SW480 (cell line): ENCODE measurements around the gene SPNS2.

Source experiments
- DNase-seq: peaks from one replicate; pipeline ENCODE4 v3.0.0-alpha.2; 2016; ENCODE audit warnings: low spot score

Gene SPNS2

DNA sequence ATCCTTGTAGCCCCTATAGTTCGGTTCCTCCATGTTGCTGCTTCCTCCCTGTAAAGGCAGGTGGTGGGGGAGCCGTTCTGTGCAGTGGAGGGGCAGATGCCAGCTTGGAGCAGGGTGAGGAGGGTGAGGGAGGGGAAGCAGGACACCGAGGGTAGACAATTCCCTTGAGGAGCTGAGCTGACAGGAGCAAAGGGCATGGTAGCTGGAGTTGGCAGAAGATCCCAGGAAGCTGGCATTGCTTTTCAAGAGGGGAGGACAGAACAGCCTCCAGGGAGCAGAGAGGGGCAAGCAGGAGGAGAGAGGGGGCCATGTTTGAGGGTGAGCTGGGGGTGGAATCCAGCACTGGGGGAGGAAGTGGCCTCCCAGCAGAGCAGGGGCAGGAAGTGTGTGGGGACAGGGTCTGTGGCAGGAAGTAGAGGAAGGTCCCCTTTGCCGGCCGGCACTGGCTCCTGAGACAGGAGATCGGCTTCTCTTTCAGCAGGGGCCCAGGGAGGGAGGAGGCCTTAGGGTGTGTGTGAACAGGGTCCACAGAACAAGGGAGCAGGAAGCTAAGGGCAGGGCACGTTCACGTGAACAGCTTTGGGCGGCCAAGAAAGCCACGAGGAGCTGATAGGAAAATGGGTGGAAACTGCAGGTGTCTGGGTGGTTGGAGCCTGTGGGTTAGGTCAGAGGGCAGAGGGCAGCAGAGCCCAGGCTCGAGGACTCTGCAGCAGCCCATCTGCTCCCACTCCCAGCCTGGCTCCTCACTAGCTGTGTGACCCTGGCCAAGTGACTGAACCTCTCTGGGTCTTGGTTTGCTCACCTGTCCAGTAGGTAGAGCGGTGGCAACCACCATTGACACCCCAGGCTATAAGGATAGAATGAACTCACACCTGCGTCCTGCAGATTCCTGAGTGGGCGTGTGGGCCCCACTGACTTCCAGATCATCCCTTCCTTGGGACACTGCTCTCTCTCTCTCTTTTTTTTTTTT is 17.5 kb upstream of the SPNS2 start:
- DNase-seq: peak; percentile 58

DNA sequence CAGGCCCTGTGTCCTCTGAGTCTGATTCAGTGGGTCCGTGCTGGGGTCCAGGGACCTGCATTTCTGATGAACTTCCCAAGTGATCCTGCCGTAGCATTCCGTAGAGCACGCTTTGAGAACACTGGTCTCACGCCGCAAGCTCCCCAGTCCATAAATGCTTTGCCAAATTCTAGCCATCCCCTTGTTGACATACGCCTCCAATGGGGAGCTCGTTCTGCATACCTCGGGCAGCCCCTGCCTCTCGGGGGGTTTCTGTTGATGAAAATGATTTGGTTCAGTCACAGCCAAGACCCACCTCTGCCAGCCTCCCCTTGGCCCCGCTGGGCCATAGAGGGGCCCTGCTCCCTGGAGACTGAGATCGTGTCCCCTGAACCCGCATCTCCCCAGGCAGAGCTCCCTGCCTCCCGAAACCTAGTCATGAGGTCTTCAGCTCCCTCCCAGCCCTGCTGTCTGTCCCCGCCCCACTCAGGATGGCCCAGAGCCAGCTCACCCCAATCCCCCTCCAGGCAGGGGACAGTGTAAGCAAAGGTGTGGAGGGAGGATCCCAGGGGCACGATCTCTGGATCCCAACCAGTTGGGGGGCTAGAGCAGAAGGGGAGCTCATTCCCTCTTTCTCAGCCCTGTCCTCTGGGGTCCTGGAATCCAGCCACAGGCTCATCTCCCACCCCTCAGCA is 16.2 kb upstream of the SPNS2 start:
- peak; percentile 39 for DNase-seq

DNA sequence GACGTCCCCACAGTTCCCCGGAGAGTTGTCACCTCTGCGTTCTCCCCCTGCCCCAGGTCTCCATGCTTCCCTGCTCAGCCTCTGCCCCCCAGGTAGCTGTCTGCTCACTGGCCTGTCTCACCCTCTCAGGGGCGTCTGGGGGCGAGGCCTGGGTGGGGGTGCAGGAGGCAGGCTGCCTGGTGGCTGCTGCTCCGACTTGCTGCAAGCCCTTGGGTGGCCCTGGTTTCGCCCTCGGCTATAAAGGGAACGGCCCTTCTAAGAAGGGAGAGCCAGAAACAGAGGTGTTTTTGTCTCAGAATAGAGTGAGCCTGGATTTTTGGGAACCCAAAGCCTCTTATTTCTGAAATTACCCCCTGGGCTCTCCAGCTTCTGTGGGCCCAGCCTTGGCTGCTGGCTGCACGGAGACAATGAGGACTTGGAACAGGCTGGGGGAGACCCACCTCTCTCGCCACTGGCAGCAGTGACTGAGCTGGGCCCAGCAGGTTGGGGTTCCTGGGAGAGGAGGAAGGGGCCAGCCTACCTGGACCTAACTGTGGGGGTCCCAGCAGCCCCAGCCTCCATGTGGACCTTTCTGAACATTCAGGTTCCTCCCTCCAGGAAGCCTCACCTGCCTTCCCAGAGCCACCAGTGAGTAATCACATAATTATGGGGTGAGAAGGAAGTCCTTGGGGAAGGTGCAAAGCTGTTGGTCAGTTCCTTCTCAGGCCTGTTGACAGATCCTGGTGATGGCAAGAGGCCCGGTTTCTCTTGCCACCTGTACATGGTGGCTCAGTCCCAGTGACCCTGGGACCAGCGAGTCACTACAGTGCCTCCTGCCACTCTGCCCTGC is 15.5 kb upstream of the SPNS2 start:
- peak; percentile 90 for DNase-seq

DNA sequence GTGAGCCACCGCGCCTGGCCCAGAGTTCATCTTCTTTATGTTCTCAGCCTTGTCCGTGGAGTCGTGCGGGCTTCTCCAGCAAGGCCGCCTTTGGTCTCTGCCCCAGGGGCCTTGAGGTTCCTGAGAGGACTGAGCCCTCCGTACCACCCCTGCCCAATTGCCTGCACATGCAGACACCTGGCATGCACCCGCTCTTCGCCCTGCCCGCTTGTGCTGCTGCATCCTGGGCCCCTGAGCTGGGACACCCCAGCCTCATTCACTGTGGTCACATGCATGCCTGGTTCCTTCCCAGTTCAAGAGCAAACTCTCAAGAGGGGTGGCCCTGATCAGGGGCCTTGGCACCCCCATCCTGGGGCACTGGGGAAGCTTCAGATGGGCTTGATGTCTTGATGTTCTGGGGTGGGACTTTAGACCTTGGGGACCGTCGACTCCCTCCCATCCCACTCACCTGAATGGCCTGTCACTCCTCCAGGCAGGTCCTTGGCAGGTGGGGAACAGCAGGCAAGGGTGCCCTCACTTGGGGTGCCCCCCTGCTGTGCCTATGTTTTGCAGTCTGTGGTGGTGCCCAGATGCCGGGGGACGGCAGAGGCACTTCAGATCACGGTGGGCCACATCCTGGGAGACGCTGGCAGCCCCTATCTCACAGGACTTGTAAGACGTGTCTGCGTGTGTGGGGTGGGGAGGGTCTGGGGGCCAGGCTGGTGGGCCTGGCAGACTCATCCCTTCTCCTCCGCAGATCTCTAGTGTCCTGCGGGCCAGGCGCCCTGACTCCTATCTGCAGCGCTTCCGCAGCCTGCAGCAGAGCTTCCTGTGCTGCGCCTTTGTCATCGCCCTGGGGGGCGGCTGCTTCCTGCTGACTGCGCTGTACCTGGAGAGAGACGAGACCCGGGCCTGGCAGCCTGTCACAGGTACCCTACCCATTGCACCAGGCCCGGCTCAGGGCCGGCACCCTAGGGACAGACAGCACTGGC is 12.7 kb upstream of the SPNS2 start:
- no peak for DNase-seq

DNA sequence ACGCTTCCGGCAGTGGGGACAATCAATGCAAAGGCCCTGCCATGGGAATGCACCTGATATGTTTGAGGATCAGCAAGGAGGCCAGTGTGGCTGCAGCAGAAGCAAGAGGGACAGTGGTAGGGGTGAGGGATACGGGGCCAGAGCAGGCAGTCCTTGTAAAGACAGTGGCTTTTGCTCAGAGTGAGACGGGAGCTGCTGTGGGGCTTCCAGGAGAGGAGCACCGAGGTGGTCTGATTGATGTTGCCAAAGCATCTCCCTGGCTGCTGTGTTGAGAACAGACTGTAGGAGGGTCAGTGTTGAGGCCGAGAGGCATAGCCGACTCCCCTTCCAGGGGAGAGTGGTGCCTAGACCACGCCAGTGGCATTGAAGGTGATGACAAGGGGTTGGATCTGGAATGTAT is 11.4 kb upstream of the SPNS2 start:
- DNase-seq: no peak

DNA sequence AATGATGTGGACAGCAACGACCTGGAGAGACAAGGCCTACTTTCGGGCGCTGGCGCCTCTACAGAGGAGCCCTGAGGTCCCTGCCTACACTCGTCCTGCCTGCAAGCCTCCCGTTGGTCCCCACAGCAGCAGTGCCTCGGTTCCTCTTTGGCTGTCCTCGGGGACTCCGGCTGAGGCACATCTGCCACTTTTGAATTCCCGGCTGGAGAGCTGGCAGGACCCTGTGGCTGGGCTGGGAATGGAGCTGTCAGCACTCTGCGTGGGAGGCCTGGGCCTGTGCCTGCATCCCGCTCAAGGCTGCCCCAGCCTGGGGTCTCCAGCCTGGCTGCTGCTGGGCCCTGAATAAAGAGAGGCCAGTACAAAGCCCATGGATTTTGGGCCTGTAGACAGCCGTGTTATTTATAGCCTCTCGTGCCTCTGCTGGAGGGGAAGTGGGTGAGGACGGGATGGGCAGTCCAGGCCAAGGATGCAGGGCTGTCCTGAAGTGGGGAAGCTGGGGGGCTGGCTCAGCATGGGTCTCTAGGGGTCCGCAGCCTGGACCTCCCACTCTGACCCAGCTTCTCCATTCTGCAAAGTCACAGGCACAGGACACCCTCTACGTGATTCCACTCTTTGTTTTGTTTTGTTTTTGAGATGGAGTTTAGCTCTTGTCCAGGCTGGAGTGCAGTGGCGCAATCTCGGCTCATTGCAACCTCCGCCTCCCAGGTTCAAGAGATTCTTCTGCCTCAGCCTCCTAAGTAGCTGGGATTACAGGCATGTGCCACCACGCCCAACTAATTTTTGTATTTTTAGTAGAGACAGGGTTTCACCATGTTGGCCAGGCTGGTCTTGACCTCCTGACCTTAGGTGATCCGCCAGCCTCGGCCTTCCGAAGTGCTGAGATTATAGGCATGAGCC is 10.6 kb upstream of the SPNS2 start:
- no peak for DNase-seq

DNA sequence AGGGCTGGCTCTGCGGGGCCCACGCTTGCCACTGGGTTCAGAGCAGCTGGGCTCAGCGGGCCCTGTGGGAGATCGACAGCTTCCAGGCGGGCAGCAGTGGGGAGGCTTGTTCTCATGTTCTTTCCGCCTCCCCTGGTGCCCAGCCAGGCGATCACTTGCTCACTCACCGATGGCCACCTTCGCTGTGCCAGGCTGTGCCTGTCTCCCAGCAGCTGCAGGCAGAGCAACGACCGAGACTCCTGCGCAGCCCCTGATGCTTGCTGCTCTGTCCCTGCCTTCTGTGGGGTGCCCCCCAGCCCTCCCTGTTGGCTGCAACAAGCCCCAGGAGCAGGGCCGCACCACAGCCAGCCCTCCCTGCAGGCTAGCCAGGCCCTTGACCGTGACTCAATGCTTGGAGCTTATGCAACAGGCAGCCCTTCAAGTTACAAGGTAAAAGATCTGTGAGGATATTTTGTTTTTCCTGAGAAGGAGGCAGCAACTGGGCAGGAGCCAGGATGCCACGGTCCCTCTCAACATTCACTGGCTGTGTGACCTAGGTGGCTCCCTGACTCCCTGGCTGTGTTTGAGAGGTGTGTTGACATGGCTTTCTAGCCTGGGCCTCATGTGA is 9.6 kb upstream of the SPNS2 start:
- DNase-seq: no peak

DNA sequence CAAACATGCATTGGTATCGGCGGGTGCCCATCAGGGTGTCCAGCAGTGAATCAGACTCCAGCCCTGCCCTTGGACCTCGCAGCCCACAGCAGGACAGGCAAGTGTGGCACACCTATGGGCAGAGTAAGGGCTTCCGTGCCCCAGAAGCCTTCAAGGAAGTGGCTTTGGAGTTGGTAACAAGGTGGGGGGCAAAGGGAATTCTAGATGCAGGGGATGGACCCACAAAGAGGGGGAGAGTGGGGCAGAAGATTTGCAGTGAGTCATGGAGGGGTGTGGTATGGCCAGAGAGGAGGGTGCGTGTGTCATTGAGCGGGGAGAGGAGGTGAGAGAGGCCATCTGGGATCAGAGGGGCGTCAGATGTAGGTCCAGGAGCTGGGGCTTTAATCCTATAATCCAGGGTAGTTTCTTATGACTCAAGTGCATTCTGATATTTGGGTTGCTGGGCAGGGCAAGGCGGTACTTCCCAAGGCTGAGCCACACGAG is 8.5 kb upstream of the SPNS2 start:
- DNase-seq: no peak

DNA sequence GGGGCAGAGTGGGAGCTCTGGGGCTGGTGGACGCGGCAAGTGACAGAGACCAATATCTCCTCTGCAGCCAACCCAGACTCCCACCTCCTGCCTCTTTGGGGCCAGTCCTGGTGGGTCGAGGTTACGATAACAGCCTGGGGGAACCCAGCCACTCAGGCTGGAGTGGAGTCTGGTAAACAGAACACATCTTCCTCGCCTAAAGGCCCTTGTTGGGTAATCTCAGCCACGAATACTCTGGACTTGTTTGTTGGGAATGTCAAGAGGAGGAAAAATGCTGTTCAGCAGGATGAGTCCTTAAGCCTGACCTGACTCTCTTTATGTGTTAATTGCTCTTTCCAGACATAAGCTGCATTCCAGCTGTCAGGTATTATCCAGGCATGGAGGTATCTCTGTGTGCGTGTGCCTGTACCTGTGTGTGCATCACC is 8.0 kb upstream of the SPNS2 start:
- no peak for DNase-seq

DNA sequence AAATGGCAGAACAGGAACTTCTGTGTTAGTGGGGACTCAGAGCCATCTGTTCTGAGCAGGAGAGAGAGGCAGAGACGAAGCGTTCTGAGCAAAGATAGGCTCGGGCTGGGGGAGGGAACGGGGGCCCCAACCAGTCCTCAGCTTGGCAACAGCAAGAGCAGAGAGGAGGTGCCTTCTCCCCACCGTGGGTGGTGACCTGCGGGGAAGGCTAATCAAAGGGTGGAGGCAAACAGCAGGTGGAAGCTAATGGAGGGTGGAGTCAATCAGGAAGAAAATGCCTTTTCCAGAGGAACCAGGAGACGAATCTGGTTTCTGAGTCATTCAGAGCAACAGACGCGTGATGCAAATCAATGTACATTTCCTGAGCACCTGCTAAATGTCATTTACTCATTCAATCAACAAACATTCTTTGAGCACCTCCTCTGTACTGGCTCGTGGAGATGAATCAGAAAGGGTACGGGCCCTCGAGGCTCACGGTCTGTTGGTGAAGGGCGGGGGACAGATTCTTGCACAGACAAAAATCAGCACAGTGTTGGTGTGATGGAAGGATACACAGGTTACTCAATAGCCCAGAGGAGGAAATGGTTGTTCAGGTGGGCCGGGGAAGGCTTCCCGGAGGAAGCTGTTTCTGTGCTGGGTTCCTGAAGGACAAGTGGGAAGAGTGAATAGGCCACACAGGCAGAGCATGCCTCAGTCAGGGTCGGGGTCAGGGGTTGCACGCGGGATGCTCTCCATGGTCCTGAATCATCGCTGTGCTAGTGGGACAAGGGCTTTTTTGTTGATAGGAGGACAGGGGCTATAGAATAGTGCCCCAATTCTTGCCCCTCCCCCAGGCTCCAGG is 5.7 kb upstream of the SPNS2 start:
- DNase-seq: peak; percentile 80

DNA sequence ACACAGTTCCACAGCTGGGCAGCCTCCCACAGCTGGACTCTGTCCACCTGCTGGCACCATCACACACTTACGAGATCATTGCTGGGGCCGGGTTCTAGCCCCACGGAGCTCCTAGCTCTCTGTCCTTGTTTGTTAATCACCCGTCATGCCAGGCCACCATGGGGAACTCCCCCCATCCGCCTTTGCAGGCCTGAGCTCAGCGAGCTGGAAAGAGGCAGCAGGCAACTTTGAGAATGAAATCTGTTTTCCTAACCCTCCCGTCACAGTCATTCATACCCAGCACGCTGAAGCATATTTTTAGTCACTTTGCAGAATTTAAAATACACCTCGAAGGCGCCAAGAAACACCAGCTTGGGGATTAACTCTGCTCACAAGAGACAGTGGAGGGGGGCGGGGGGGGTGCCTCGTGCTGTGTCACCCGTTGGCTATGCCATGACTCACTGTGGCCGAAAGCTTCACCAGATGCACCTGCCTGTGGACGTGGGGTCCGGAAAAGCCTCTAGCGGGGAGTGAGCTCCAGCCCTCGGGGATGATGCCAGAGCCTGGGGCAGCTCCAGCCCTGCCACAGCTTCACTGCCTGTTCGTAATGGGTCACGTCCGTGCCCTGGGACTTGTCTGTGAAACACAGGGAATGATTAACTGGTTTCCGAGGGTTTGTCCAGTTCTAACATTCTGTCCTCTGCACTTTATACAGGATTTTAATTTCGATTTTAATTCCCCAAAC is 1.4 kb upstream of the SPNS2 start:
- peak; percentile 90 for DNase-seq

DNA sequence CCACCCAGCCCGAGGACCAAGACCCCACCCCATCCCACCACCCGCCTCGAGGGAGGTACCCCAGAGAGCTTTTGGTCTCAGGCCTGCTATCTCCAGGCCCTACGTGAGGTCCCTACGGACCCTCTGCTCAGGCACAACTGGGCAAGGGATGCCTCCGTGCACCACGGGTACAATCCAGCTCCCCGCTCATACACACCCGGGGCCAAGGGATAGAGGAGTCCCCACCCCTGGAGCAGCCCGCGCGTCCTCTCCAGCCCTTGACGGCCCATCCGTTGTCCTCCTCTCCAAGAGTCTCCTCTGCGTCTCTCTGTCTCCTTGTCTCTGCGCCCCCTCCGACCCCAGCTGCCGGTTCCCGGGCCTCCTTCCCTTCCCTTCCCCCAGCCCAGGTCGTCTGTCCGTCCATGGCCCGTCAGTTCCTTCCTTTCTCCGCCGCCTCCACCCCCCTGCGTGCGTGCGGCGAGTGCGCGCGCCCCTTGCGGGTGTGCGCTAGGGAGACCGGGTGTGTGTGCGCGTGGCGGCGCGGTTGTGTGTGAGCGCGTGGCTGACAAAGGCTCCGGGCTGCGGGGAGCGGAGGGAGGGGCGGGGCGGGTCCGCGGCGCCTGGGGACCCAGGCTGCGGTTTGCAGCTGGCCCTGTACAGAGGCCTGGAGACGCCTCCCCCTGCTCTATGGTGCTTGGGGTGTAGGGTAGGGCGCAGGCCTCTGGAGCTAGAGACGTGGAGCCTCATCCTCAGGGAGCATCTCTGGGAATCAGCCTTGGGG is 930 bp downstream of the SPNS2 start:
- DNase-seq: peak; percentile 44

DNA sequence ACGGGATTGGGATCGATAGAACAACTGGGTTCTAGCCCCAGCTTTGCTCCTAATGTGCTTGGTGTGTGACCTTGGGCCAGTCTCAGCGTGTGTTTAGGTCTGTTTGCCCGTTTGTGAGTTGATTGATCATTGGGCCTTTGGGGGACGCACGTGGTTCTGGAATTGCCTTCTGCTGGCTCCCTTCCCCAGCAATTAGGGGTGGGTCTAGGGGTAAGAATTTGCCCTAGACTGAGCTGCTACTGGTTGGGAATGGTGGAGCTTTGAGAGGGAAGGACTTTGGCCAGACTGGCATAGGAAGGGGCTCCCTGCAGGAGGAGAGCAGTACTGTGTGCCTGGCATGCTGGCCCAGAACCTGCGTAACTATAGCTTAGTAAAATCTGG is 1.5 kb downstream of the SPNS2 start:
- DNase-seq: peak; percentile 57

DNA sequence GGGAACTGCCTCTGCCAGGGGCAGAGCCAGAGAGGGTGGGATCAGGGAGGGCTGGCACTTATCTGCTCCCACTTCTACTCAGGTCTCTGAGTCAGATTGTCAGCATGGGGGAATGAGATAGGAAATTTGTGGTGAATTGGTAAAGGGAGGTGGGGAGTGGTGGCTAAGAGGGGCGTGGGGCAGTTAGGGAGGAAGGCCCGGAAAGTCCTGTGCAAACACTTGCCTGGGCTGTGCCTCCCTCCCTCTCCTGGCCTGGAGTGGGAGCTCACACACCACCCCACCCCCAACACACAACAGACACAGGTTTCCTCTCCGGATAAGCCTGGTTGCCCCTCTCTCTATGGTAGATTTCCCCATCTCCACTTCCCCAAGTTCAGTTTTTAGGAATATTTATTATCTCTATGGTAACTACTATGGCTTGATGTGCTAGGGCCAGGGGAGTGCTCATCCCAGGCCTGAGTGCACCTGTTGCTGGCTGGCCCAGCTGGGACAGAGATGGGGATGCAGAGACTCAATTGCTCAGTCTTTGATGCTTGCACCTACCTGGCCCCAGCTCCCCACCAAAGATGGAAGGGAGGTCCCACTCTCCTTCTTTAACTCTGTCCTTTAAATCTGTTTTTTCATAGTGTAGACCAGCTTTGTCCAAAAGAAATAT is 2.7 kb downstream of the SPNS2 start:
- no peak for DNase-seq

DNA sequence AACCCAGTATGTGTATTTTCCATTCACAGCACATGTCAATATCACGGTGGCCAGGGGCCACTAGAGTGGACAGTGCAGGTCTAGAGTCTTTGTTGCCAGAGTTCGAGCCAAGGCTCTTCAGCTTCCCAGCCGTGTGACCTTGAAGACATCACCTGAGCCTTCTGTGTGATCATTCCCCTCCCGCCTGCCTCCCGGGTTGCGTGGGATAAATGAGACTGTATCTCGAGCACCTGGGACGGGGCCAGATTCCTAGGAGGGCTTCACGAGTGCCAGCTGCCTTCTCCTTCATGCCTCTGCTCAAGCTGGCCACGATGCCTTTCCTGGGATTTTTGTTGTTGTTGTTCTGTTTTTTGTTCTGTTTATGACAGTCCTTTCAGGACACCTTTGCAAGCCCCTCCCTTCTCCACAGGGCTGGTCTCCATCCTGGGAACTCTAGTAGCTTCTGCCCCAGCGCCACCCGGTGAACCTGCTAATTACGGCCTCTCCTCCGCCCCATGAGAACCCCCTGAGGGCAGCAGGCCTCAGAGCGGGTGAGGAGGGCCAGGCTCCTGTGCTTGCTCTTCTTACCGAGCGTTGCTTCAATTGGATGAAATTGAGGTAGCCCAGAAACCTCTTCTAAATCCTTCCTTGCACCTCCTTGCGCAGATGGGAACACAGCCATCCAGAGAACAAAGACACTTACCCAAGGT is 3.9 kb downstream of the SPNS2 start:
- no peak for DNase-seq
